Ishikawa (cell line): ENCODE measurements around the gene LZIC.

Experiments used
- CEBPB ChIP-seq: IDR thresholded peaks from 2 replicates; pipeline ENCODE4 v1.6.1; 2012
- CREB1 ChIP-seq: IDR thresholded peaks from 2 replicates; pipeline ENCODE4 v1.6.1; 2012; ENCODE audit warnings: low read depth
- EP300 ChIP-seq: IDR thresholded peaks from 2 replicates; pipeline ENCODE4 v1.6.1; 2012; ENCODE audit warnings: borderline replicate concordance
- FOXM1 ChIP-seq: IDR thresholded peaks from 2 replicates; pipeline ENCODE4 v1.6.1; 2012; ENCODE audit warnings: low read depth, borderline replicate concordance
- NFIC ChIP-seq: IDR thresholded peaks from 2 replicates; pipeline ENCODE4 v1.6.1; 2012
- RAD21 ChIP-seq: IDR thresholded peaks from 2 replicates; pipeline ENCODE4 v1.6.1; 2012; ENCODE audit warnings: low read depth
- REST ChIP-seq: IDR thresholded peaks from 2 replicates; pipeline ENCODE4 v1.6.1; 2012; ENCODE audit warnings: low read depth, mild to moderate bottlenecking
- TAF1 ChIP-seq: IDR thresholded peaks from 2 replicates; pipeline ENCODE4 v1.6.1; 2012; ENCODE audit warnings: low read depth, mild to moderate bottlenecking
- TEAD4 ChIP-seq: IDR thresholded peaks from 2 replicates; pipeline ENCODE4 v1.6.1; 2012
- USF1 ChIP-seq: IDR thresholded peaks from 2 replicates; pipeline ENCODE4 v1.6.1; 2012
- YY1 ChIP-seq: IDR thresholded peaks from 2 replicates; pipeline ENCODE4 v1.6.1; 2012; ENCODE audit warnings: low read depth
- TF ChIP-seq, protein P1 (sequence below): IDR thresholded peaks from 2 replicates; pipeline ENCODE4 v1.6.1; 2012

- TF ChIP-seq FOXM1 (no peak), RAD21 (no peak), EP300 (no peak), CREB1 (no peak), CEBPB (no peak), TAF1 (no peak), USF1 (no peak), TEAD4 (no peak), REST (no peak), NFIC (no peak), YY1 (no peak)
- TF ChIP-seq, protein P1, sequence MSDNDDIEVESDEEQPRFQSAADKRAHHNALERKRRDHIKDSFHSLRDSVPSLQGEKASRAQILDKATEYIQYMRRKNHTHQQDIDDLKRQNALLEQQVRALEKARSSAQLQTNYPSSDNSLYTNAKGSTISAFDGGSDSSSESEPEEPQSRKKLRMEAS: no peak
These were observed 22.6 kb downstream of the LZIC start for GRCh38 chr1:9920606-9921005.
